ENCODE results near the gene INPP5B. TPM values are rescaled to one million over a fixed set of nuclear protein-coding genes. Genes with fewer than 3 reads are reported as not detected.

The INPP5B gene
- polyA plus RNA-seq, 1 donor, result 18.8 TPM

DNA sequence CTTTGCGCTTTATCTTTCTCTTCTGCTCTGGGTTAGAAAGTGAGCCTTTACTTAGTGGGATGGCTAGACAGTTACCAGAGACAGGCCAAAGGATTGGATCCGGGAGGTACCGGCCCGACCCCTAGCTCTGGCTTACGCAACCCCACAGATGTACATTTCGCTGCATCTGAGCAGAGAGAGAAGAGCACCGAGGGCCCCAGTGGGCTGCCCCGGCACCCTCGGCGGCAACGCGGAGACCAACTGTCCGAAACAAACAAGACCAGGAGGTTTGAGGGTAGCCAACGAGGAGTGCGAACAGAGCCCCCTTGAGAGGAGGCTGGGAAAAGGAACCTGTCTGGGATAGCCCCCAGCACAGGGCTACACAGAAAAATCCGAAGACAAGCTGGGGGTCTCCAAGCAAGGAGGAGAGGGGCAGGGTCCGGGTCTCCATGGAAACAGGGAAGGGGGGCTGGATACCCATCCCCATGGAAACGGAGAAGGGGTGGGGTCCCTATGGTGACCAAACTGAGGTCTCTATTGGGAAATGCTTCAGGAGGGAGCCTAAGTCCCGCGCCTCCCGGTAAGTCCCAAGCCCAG lies 87.8 kb downstream of the INPP5B start:
- no peaks in the 10 kb centered on the region for H3K9me3 ChIP-seq (ENCODE audit: control insufficient read depth, low read depth, low read length)
- peak in 1 of 2 donors; percentile 3 for DNase-seq
- peaks cover 23% of the 10 kb centered on the region for H3K36me3 ChIP-seq (ENCODE audit: control insufficient read depth, insufficient read depth, low read length)
- H3K27ac ChIP-seq (ENCODE audit: low read length), result peak overlapping the region; percentile 98
- no CpG with 5 or more reads among the region's 21 CpGs for WGBS (ENCODE audit: insufficient coverage, low lambda C conversion rate)
- no peaks in the 10 kb centered on the region for H3K27me3 ChIP-seq (ENCODE audit: control insufficient read depth, insufficient read depth, low read length)
- peak overlapping the region; percentile 94 for H3K4me3 ChIP-seq (ENCODE audit: low read length)
- H3K4me1 ChIP-seq (ENCODE audit: control insufficient read depth, insufficient read depth, low read length), result peaks cover 15% of the 10 kb centered on the region

DNA sequence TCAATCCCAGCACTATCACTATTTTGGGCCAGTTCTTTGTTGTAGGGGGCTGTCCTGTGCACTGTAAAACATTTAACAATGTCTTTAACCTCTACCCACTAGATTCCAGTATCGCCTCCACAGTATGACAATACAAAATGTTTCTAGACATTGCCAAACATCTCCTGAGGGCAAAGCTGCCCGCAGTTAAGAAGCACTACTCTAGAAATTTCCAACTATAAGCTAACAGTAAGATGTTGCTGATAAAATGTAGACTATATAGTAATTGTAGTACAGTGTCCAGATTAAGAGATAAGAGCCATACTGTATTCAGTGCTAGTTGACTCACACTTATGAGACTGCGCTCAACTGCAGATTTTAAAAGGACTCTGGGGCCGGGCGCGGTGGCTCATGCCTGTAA lies 92.4 kb downstream of the INPP5B start:
- Histone ChIP-seq H3K27ac (ENCODE audit: low read length) (no peak overlapping the region), H3K36me3 (ENCODE audit: control insufficient read depth, insufficient read depth, low read length) (peaks cover 21% of the 10 kb centered on the region)

DNA sequence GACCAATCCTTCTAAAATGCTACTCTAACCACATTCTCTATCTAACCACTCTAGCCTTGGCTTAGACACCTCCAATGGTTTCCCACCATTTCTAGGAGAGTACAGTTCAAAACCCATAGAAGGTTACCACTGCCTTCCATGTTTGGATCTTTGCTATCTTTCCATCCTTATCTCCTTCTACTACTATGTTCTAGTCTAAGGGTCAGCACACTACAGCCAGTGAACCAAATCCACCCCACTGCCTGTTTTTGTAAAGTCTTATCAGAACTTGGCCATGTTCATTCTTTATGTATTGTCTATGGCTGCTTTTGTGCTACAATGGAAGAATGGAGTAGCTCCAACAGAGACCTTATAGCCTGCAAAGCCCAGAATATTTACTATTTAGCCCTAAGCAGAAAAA lies 93.7 kb downstream of the INPP5B start:
- H3K4me3 ChIP-seq (ENCODE audit: low read length), result no peak overlapping the region
- H3K9me3 ChIP-seq (ENCODE audit: control insufficient read depth, low read depth, low read length), result no peaks in the 10 kb centered on the region
- no peak for DNase-seq
- no peak overlapping the region for H3K27ac ChIP-seq (ENCODE audit: low read length)
- no peaks in the 10 kb centered on the region for H3K27me3 ChIP-seq (ENCODE audit: control insufficient read depth, insufficient read depth, low read length)
- peaks cover 21% of the 10 kb centered on the region for H3K36me3 ChIP-seq (ENCODE audit: control insufficient read depth, insufficient read depth, low read length)
- no peaks in the 10 kb centered on the region for H3K4me1 ChIP-seq (ENCODE audit: control insufficient read depth, insufficient read depth, low read length)

More for the DNA sequence above, 92.4 kb downstream of the INPP5B start:
- no CpG with 5 or more reads among the region's 6 CpGs for WGBS (ENCODE audit: insufficient coverage, low lambda C conversion rate)
- Histone ChIP-seq H3K9me3 (ENCODE audit: control insufficient read depth, low read depth, low read length) (no peaks in the 10 kb centered on the region), H3K4me3 (ENCODE audit: low read length) (no peak overlapping the region), H3K27me3 (ENCODE audit: control insufficient read depth, insufficient read depth, low read length) (no peaks in the 10 kb centered on the region), H3K4me1 (ENCODE audit: control insufficient read depth, insufficient read depth, low read length) (no peaks in the 10 kb centered on the region)
- DNase-seq, result no peak

DNA sequence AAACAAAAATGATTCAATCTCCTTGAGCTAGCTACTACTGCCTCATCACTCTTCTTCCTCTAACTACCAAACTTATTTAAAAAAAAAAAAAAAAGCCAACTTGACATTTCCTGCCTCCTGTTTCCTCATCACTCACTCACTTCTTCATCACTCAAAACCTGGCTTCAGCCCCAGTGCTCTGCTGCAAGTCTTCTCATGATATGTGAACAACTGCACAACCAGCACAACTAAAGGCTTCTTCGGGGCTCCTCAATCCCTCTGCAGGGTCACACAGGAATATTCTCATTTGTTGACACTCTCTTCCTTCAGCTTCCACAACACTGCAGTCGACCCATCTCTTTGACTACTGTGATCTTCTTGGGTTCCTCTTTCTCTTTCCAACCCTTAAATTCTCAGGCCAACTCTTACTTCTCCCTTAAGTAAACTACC lies 95.1 kb downstream of the INPP5B start:
- H3K4me1 ChIP-seq (ENCODE audit: control insufficient read depth, insufficient read depth, low read length), result peaks cover 4% of the 10 kb centered on the region
- WGBS (ENCODE audit: insufficient coverage, low lambda C conversion rate), result no CpG with 5 or more reads among the region's 2 CpGs
- H3K27me3 ChIP-seq (ENCODE audit: control insufficient read depth, insufficient read depth, low read length), result no peaks in the 10 kb centered on the region
- H3K9me3 ChIP-seq (ENCODE audit: control insufficient read depth, low read depth, low read length), result no peaks in the 10 kb centered on the region
- DNase-seq, result no peak
- peaks cover 20% of the 10 kb centered on the region for H3K36me3 ChIP-seq (ENCODE audit: control insufficient read depth, insufficient read depth, low read length)
- H3K27ac ChIP-seq (ENCODE audit: low read length), result no peak overlapping the region
- H3K4me3 ChIP-seq (ENCODE audit: low read length), result no peak overlapping the region

DNA sequence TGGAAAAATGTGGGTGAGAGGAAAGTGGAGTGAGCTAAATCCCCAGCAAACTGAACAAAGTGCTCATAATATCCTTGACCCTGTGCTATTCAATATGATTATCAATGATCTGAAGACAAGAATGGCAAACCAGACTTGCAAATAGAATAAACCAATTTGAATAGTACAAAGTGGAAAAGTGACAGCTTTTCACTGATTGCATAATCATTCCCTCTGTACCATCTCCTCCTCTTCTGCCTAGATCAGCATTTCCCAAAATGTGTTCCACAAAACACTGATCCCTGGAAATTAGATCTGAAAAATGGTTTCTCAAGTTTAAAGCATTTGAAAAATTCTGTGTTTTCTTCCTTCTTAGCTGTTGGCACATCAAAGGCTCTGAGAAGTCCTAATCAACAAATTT lies 95.6 kb downstream of the INPP5B start:
- peaks cover 20% of the 10 kb centered on the region for H3K36me3 ChIP-seq (ENCODE audit: control insufficient read depth, insufficient read depth, low read length)
- no peak overlapping the region for H3K27ac ChIP-seq (ENCODE audit: low read length)
- H3K4me3 ChIP-seq (ENCODE audit: low read length), result no peak overlapping the region
- no peaks in the 10 kb centered on the region for H3K27me3 ChIP-seq (ENCODE audit: control insufficient read depth, insufficient read depth, low read length)
- H3K9me3 ChIP-seq (ENCODE audit: control insufficient read depth, low read depth, low read length), result no peaks in the 10 kb centered on the region
- H3K4me1 ChIP-seq (ENCODE audit: control insufficient read depth, insufficient read depth, low read length), result peaks cover 5% of the 10 kb centered on the region
- DNase-seq, result no peak

DNA sequence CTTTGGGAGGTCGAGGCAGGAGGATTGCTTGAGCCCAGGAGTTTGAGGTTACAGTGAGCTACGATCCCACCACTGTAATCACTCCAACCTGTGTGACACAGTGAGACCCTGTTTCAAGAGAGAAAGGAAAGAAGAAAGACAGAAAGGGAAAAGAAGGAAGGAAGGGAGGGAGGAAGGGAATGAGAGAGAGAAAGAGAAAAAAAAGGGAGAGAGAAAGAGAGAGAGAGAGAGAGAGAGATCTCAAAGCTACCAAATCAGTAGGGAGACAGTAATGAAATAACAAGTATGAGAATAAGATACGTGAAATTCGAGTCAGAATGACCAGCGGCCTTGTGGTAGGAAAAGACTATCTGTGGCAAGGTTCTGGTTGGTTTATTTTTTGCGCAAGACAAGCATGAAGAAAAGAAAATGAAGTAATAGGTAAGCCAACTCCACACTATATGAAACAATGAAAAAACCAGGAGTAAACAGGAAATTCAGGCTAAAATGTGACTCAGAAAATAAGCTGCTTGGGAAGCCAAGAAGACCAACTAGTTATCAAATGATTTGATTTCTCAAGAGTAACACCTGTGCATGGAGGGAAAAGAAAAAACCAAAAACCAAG lies 96.4 kb downstream of the INPP5B start:
- peaks cover 20% of the 10 kb centered on the region for H3K36me3 ChIP-seq (ENCODE audit: control insufficient read depth, insufficient read depth, low read length)
- peaks cover 5% of the 10 kb centered on the region for H3K4me1 ChIP-seq (ENCODE audit: control insufficient read depth, insufficient read depth, low read length)
- no peaks in the 10 kb centered on the region for H3K27me3 ChIP-seq (ENCODE audit: control insufficient read depth, insufficient read depth, low read length)
- H3K9me3 ChIP-seq (ENCODE audit: control insufficient read depth, low read depth, low read length), result no peaks in the 10 kb centered on the region
- H3K27ac ChIP-seq (ENCODE audit: low read length), result no peak overlapping the region
- DNase-seq, result no peak
- 100% methylated on average over 4 of the region's 6 CpGs for WGBS (ENCODE audit: insufficient coverage, low lambda C conversion rate)
- no peak overlapping the region for H3K4me3 ChIP-seq (ENCODE audit: low read length)

DNA sequence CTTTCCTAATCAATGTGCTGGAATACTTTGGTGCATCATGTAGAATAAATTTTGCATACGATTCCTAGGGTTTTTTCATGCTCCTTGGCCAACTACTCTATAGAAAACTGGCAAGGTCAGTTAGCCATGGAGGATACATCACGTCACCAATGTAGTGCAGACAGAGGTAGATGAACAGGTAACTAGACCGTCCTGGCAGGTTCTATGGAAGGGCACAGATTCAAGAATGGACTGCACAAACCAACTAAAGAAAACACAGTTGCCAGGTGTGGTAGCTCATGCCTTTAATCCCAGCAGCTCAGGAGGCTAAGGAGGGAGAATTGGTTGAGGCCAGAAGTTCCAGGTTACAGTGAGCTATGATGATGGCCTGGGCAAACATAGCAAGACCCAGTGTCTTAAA lies 97.4 kb downstream of the INPP5B start:
- Histone ChIP-seq H3K4me3 (ENCODE audit: low read length) (no peak overlapping the region), H3K27me3 (ENCODE audit: control insufficient read depth, insufficient read depth, low read length) (no peaks in the 10 kb centered on the region), H3K36me3 (ENCODE audit: control insufficient read depth, insufficient read depth, low read length) (peaks cover 19% of the 10 kb centered on the region), H3K9me3 (ENCODE audit: control insufficient read depth, low read depth, low read length) (no peaks in the 10 kb centered on the region), H3K4me1 (ENCODE audit: control insufficient read depth, insufficient read depth, low read length) (peaks cover 5% of the 10 kb centered on the region), H3K27ac (ENCODE audit: low read length) (no peak overlapping the region)
- WGBS (ENCODE audit: insufficient coverage, low lambda C conversion rate), result 100% methylated on average over 1 of the region's 3 CpGs
- no peak for DNase-seq

DNA sequence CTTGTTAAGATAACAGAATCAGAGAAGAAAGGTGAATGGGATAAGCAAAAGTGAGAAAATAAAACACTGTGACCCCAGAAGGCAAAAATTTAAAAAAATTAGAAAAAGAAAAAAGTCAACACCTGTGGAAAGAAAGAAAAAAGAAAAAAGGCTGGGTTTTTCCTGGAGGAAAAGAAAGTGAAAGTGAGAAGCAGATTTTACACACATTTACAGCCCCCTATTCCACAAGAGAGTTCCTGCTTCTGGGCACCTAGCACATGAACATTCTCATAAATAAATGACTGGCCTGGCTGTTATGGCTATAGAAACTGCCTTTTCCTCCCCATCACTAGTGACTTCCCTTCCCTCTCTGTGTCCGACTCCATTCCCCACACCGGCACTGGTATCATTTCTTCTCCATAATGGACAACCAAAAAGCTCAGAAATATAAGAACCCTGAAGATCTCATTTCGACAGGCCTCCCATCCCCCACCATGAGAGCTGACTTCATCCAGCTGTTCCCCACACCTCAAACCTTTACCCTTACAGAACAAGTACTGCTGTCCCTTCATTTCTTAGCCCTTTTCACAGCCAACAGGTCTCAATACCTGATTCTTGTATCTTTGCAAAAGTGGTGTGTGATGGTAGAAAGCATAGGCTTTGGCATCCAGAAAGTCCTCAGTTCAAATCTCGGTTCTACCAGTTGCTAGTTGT lies 100.1 kb downstream of the INPP5B start:
- Histone ChIP-seq H3K9me3 (ENCODE audit: control insufficient read depth, low read depth, low read length) (no peaks in the 10 kb centered on the region), H3K27ac (ENCODE audit: low read length) (no peak overlapping the region), H3K4me3 (ENCODE audit: low read length) (no peak overlapping the region), H3K36me3 (ENCODE audit: control insufficient read depth, insufficient read depth, low read length) (peaks cover 13% of the 10 kb centered on the region), H3K4me1 (ENCODE audit: control insufficient read depth, insufficient read depth, low read length) (peaks cover 5% of the 10 kb centered on the region), H3K27me3 (ENCODE audit: control insufficient read depth, insufficient read depth, low read length) (no peaks in the 10 kb centered on the region)
- WGBS (ENCODE audit: insufficient coverage, low lambda C conversion rate), result no CpG with 5 or more reads among the region's 4 CpGs
- DNase-seq, result peak in 1 of 2 donors; percentile 46

DNA sequence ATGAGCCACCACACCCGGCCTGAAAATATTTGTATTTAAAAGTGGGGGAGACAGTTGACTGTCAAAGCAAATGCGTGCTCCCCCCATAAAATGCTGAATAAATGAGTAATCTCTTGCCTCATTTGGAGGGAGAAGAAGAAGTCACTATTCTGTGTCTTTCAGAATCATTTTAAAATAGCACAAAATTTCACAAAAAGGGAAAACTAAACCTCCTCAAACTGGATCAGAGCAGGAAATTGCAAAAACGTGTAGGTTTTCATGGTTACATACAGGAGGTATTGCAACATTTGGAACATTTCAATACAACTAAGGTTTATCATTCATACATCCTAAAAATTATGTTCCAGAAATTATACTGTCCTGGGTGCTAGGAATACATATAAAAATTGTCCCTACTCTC lies 101.1 kb downstream of the INPP5B start:
- Histone ChIP-seq H3K27me3 (ENCODE audit: control insufficient read depth, insufficient read depth, low read length) (no peaks in the 10 kb centered on the region), H3K4me1 (ENCODE audit: control insufficient read depth, insufficient read depth, low read length) (peaks cover 5% of the 10 kb centered on the region), H3K36me3 (ENCODE audit: control insufficient read depth, insufficient read depth, low read length) (peaks cover 17% of the 10 kb centered on the region), H3K27ac (ENCODE audit: low read length) (no peak overlapping the region), H3K4me3 (ENCODE audit: low read length) (no peak overlapping the region), H3K9me3 (ENCODE audit: control insufficient read depth, low read depth, low read length) (no peaks in the 10 kb centered on the region)
- DNase-seq, result no peak
- no CpG with 5 or more reads among the region's 3 CpGs for WGBS (ENCODE audit: insufficient coverage, low lambda C conversion rate)

DNA sequence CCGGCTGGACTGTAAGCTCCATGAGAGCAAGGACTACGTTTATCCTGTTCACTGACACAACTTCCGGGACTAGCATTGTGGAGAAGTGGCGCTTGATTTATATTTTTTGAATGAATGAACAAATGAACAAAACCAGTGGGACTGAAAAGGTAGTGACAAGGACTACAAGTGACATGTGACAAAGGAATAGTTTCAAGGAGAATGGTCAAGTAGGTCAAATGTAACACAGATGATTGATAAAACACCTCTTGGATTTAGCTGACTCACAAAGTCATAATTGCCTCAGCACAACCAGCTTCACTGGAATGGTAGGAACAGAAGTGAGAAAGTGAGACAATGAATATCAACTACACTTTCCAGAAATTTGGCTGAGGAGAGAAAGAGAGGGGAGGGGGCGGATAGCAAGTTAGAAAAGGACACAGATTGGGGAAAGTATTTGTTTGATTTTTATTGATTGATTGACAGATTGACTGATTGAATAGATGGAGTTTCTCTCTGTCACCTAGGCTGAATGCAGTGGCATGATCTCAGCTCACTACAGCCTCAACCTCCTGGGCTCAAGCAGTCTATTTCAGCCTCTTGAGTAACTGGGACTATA lies 101.7 kb downstream of the INPP5B start:
- Histone ChIP-seq H3K27ac (ENCODE audit: low read length) (no peak overlapping the region), H3K4me3 (ENCODE audit: low read length) (no peak overlapping the region), H3K27me3 (ENCODE audit: control insufficient read depth, insufficient read depth, low read length) (no peaks in the 10 kb centered on the region), H3K9me3 (ENCODE audit: control insufficient read depth, low read depth, low read length) (no peaks in the 10 kb centered on the region), H3K4me1 (ENCODE audit: control insufficient read depth, insufficient read depth, low read length) (peaks cover 5% of the 10 kb centered on the region), H3K36me3 (ENCODE audit: control insufficient read depth, insufficient read depth, low read length) (peaks cover 20% of the 10 kb centered on the region)
- no peak for DNase-seq
- no CpG with 5 or more reads among the region's 5 CpGs for WGBS (ENCODE audit: insufficient coverage, low lambda C conversion rate)
